ENCODE measurements around the gene CARD9. TPM values are rescaled to one million over a fixed set of nuclear protein-coding genes. Genes with fewer than 3 reads are reported as not detected.

Gene CARD9
- total RNA-seq, 1 donor from 2014 or later: 0.94 TPM

GRCh38 chr9:136340356-136341041 lies 33.0 kb downstream of the CARD9 start:
- no peak overlapping the region for H3K4me3 Mint-ChIP-seq (ENCODE audit: unreplicated experiment)
- no peaks in the 10 kb centered on the region for H3K27me3 Mint-ChIP-seq (ENCODE audit: unreplicated experiment)
- no peak overlapping the region for H3K27ac Mint-ChIP-seq (ENCODE audit: unreplicated experiment)
- H3K9me3 Mint-ChIP-seq (ENCODE audit: unreplicated experiment): no peaks in the 10 kb centered on the region
- DNase-seq (ENCODE audit: extremely low spot score, unreplicated experiment): no peak
- H3K4me1 Mint-ChIP-seq (ENCODE audit: unreplicated experiment): peaks cover 23% of the 10 kb centered on the region
- no peaks in the 10 kb centered on the region for H3K36me3 Mint-ChIP-seq (ENCODE audit: unreplicated experiment)
- no peak for TF ChIP-seq CTCF (IDR thresholded peaks at IDR 0.05)

GRCh38 chr9:136339958-136340310 lies 33.5 kb downstream of the CARD9 start:
- Mint-ChIP-seq H3K36me3 (ENCODE audit: unreplicated experiment) (no peaks in the 10 kb centered on the region), H3K27ac (ENCODE audit: unreplicated experiment) (no peak overlapping the region)

GRCh38 chr9:136339173-136339957 lies 34.1 kb downstream of the CARD9 start:
- TF ChIP-seq CTCF (IDR thresholded peaks at IDR 0.05): peak; percentile 92
- Mint-ChIP-seq H3K27ac (ENCODE audit: unreplicated experiment) (no peak overlapping the region), H3K4me3 (ENCODE audit: unreplicated experiment) (no peak overlapping the region), H3K27me3 (ENCODE audit: unreplicated experiment) (no peaks in the 10 kb centered on the region), H3K9me3 (ENCODE audit: unreplicated experiment) (no peaks in the 10 kb centered on the region), H3K36me3 (ENCODE audit: unreplicated experiment) (no peaks in the 10 kb centered on the region), H3K4me1 (ENCODE audit: unreplicated experiment) (peaks cover 16% of the 10 kb centered on the region)
- peak; percentile 91 for DNase-seq (ENCODE audit: extremely low spot score, unreplicated experiment)

More at GRCh38 chr9:136339958-136340310, 33.5 kb downstream of the CARD9 start:
- peaks cover 21% of the 10 kb centered on the region for H3K4me1 Mint-ChIP-seq (ENCODE audit: unreplicated experiment)
- no peak for DNase-seq (ENCODE audit: extremely low spot score, unreplicated experiment)
- H3K27me3 Mint-ChIP-seq (ENCODE audit: unreplicated experiment): no peaks in the 10 kb centered on the region
- no peak overlapping the region for H3K4me3 Mint-ChIP-seq (ENCODE audit: unreplicated experiment)
- no peak for TF ChIP-seq CTCF (IDR thresholded peaks at IDR 0.05)
- no peaks in the 10 kb centered on the region for H3K9me3 Mint-ChIP-seq (ENCODE audit: unreplicated experiment)

- peaks cover 16% of the 10 kb centered on the region for H3K4me1 Mint-ChIP-seq (ENCODE audit: unreplicated experiment)
- no peaks in the 10 kb centered on the region for H3K36me3 Mint-ChIP-seq (ENCODE audit: unreplicated experiment)
- no peak overlapping the region for H3K4me3 Mint-ChIP-seq (ENCODE audit: unreplicated experiment)
- no peak for DNase-seq (ENCODE audit: extremely low spot score, unreplicated experiment)
- H3K9me3 Mint-ChIP-seq (ENCODE audit: unreplicated experiment): no peaks in the 10 kb centered on the region
- H3K27me3 Mint-ChIP-seq (ENCODE audit: unreplicated experiment): no peaks in the 10 kb centered on the region
- H3K27ac Mint-ChIP-seq (ENCODE audit: unreplicated experiment): no peak overlapping the region
- no peak for TF ChIP-seq CTCF (IDR thresholded peaks at IDR 0.05)
Measured at GRCh38 chr9:136338511-136338910, 35.0 kb downstream of the CARD9 start.

Measured in osteocyte (in vitro differentiated cells).